ENCODE results near the gene ZNF839.
"Not testable (repeated sequence)": the region's sequence is repeated elsewhere in the genome, so short reads cannot be mapped to it uniquely, and the experiment has no call there.

- TF ChIP-seq CTCF (conservative IDR thresholded peaks at IDR 0.05; ENCODE audit: low read depth in 2 of 2); POLR2AphosphoS5 (IDR thresholded peaks at IDR 0.05; ENCODE audit: low read depth); EZH2phosphoT487 (IDR thresholded peaks at IDR 0.05; ENCODE audit: unreplicated experiment); JUNB (IDR thresholded peaks at IDR 0.05; ENCODE audit: unreplicated experiment); EZH2 (IDR thresholded peaks at IDR 0.05; ENCODE audit: low read depth, unreplicated experiment); CREB1 (CRISPR knock-in tag; IDR thresholded peaks at IDR 0.05; ENCODE audit: low read depth); STAT1 (IDR thresholded peaks at IDR 0.05; ENCODE audit: unreplicated experiment): not testable (repeated sequence)
These were observed 21.1 kb upstream of the ZNF839 start for GRCh38 chr14:102298303-102299070.

All from GM23338 (cell line).